MG63 (cell line): Measurements from ENCODE around the gene SAP25. TPM values are rescaled to one million over a fixed set of nuclear protein-coding genes. Genes with fewer than 3 reads are reported as not detected.
A peak's percentile ranks its signal among the peaks of the same experiment; 100 is the strongest.
"Not testable (repeated sequence)": the region's sequence is repeated elsewhere in the genome, so short reads cannot be mapped to it uniquely, and the experiment has no call there.

ENCODE experiments used
- DNase-seq: peaks from one replicate; pipeline ENCODE4 v3.0.0-alpha.2; 2020
- H3K27me3 ChIP-seq: fragments of 250-450 bp; sonication (Bioruptor Pico); 2 replicates; pipeline ENCODE4 v1.5.1; 2020; ENCODE audit warnings: mild to moderate bottlenecking, moderate library complexity
- H3K36me3 ChIP-seq: fragments of 250-450 bp; sonication (Bioruptor Pico); 2 replicates; pipeline ENCODE4 v1.5.1; 2020; ENCODE audit warnings: mild to moderate bottlenecking, moderate library complexity
- H3K4me3 ChIP-seq: fragments of 250-450 bp; sonication (Bioruptor Pico); 2 replicates; pipeline ENCODE4 v1.5.1; 2020; ENCODE audit warnings: mild to moderate bottlenecking, moderate library complexity
- H3K9me3 ChIP-seq: fragments of 250-450 bp; sonication (Bioruptor Pico); 2 replicates; pipeline ENCODE4 v1.5.1; 2020; ENCODE audit warnings: mild to moderate bottlenecking, moderate library complexity
- total RNA-seq: library from RNA; depleted of rRNA; stranded (reverse); fragments of >200 nt; shearing (Covaris generic); gene quantifications from 2 replicates; pipeline ENCODE4 v1.2.3, GENCODE V29; 2014; ENCODE audit warnings: low replicate concordance

SAP25 gene
- total RNA-seq, 1 experiment from 2014 or later, result not detected

DNA sequence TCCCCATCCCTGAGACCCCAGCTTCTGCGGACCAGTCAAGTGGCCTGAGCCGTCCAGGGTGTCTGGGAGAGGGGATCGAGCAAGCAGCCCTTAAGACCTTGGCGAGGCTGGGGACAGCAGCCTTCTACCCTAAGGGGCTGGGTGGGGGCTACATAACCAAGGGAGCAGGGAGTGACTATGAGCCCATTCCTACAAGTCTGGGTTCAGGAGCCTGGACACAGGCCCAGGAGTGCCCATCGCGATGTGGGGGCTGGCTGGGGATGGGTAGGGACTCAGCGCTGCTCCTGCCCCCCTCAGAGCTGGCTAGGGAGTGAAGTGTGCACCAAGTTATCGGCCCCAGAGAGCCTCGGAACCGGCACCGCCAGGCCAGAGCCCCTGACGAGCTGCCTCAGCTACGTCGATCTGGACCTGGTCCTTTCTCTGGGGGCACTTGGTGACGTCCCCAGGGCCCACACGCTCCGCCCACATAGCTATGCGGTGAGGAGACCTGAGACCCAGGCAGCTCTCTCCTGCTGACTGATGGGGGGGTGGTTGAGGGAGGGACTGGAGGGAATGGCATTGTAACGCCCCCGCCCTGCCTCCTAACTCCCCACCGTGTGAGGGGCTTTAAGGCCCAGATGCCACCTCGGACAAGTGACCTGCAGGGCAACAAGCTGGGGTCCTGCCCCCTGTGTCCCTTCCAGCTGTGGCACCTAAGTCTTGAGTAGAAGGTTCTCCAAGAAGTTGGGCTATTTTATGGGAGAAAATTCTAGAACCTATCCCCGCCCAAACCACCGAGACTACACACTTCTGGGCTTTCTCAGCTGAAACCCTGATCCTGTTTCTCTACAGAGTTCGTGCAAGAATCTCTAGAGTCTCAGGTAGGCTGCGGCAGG lies 2.5 kb downstream of the SAP25 start:
- Histone ChIP-seq H3K27me3 (no peaks in the 10 kb centered on the region), H3K9me3 (no peaks in the 10 kb centered on the region), H3K36me3 (no peaks in the 10 kb centered on the region), H3K4me3 (no peak overlapping the region)
- DNase-seq, result no peak

DNA sequence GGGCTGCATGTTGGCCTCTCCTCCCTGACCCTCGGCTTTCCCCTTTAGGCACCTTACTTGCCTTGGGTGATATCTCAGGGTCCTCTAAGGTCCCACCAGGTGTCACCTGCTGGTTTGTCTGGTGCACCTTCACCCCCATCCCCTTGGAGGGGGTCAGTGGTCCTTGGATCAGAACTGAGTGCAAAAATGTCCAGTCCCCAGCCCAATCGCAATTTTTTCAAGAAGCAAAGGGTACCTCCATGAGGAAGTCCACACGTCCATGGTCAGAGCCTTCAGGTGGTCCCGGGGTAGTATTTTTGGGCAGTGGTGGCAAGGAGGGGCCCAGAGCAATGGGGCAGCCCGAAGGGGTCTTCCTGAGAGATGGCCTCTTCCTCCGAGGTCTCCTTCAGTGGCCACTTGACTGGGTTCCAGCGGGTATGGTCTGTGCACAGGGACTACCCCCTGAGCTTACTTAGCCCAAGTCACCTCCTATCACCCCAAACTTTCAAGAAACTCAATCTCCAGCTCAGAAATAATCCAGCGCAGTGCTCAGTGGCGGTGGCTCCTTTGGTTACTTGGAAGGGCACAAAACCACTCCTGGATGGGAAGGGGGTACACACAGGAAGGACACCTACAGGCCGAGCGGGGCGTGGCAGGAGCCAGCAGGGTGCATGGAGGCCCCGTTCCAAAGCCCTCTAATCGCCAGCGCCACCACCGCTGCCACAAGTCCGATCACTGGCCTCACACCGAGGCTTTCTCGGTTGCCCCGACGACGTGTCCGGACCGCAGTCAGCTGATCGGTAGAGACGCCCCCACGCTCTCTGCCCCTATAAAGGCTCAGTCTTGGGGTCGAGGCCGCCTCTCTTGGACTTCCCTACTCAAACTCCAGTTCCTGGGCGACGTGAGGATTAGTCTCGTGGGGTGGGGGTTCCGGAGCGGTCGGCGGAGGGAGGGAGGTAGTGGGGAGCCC lies 4.5 kb downstream of the SAP25 start:
- Histone ChIP-seq H3K9me3 (no peaks in the 10 kb centered on the region), H3K27me3 (no peaks in the 10 kb centered on the region), H3K4me3 (no peak overlapping the region), H3K36me3 (no peaks in the 10 kb centered on the region)
- no peak for DNase-seq

DNA sequence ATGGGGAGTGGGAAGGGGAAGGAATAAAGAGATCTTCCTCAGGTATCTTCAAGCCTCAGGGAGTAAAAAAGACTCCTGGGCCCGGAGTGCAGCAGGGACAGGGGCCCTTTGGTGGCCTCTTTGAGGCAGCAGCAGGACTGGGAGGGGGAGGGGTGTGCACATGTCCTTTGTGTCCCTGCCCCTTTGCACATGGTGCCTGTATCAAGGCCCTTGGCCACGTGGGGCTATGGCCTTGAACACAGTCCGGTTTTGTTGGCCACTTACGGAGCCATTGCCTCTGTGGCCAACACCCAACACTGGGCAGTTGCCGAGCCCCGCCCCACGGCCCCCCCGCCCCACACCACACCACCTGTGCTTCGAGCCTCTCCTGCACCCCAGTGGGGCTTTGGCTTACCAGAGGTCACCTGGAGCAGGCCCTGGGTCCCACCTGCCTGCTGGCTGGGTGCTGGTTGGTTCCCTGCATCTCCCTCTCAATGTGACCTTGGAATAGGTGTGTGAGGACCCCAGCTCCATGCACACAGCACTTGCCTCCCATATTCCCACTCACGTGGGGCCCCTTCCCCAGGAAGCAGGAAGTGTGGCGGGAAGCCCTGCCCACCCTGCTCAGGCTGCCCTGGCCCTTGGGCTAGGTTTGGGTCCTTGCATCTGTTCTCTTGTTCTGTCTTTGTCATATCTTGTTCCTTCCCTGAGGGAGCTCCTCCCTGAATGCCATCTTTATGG lies 5.4 kb downstream of the SAP25 start:
- no peaks in the 10 kb centered on the region for H3K36me3 ChIP-seq
- no peak for DNase-seq
- no peaks in the 10 kb centered on the region for H3K27me3 ChIP-seq
- H3K9me3 ChIP-seq, result no peaks in the 10 kb centered on the region
- H3K4me3 ChIP-seq, result no peak overlapping the region

DNA sequence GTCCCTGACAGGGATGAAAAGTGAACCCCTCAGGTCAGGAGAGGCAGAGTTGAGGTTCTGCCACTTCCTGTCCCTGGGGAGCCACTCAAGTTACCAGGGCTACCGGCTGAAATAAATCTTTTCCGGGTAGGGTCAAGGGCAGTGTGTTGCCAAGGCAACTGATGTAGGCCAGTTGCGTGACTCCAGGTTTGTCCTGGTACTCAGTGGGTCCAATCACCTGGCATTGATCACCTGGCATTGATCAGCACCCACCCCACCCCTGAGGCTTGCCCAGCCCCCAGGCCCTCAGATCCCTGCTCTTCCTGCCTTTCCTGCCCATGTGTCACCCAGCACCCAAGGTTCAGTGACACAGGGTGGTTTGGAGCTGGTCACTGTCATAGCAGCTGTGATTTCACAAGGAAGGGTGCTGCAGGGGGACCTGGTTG lies 5.9 kb downstream of the SAP25 start:
- H3K9me3 ChIP-seq, result no peaks in the 10 kb centered on the region
- no peaks in the 10 kb centered on the region for H3K27me3 ChIP-seq
- H3K36me3 ChIP-seq, result no peaks in the 10 kb centered on the region
- DNase-seq, result no peak
- H3K4me3 ChIP-seq, result no peak overlapping the region

DNA sequence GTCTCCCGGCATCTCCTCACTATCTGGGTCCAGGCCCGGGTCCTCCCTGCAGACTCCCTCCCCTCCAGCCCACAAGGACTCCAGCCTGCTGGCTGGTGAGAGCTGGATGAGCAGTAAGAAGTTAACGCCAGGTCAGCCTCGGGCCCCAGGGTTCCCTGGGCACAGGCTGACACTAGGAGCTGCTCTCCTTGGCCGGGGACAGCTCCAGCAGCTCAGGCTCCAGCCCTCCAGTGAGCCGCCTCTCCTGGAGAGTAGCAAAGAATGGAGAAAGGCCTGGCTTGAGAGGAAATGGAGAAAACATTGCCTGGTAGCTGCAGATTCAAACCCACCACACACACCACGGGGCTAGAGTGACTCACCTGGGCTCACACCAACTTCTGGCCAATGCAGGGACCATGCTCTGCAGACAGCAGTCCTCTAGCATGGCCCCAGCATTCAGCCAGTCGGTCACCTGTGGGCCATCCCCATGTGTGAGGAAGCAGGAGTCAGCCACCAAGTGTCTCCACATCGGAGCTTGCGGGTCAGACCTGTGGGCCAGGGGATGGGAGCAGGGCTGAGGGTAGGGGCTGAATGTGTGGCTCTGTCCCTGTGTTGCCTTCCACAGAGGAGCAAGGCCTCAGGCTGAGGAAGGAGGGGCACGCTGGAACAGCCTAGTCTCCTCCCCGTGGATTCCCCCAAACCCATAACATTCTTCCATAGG lies 6.5 kb downstream of the SAP25 start:
- no peak for DNase-seq
- no peak overlapping the region for H3K4me3 ChIP-seq
- H3K9me3 ChIP-seq, result no peaks in the 10 kb centered on the region
- H3K36me3 ChIP-seq, result no peaks in the 10 kb centered on the region
- no peaks in the 10 kb centered on the region for H3K27me3 ChIP-seq

DNA sequence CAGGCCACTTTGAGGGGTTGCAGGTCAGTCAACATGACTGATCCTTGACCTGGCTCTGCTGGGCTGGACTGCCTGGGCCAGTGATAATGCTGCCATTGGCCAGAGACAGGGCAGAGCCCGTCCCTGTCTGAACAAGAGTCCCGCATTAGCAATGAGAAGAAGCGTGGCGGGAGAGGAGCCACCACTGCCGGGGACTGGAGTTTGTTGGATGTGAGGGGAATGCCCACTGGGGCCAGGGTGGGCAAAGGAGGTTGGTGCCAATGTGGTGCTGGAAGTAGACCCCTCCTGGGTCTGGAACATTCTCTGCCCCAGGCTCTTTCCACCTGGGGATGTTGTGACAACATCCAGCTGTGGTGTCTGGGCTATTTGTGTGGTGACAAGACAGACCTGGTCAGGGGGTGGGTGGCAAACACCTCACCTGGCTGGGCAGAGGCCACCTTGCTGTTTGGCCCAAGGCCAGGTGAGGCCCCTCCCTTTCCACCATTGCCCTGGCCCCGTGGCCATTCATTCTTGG lies 7.6 kb downstream of the SAP25 start:
- DNase-seq, result no peak
- no peaks in the 10 kb centered on the region for H3K36me3 ChIP-seq
- H3K4me3 ChIP-seq, result no peak overlapping the region
- H3K27me3 ChIP-seq, result no peaks in the 10 kb centered on the region
- no peaks in the 10 kb centered on the region for H3K9me3 ChIP-seq

DNA sequence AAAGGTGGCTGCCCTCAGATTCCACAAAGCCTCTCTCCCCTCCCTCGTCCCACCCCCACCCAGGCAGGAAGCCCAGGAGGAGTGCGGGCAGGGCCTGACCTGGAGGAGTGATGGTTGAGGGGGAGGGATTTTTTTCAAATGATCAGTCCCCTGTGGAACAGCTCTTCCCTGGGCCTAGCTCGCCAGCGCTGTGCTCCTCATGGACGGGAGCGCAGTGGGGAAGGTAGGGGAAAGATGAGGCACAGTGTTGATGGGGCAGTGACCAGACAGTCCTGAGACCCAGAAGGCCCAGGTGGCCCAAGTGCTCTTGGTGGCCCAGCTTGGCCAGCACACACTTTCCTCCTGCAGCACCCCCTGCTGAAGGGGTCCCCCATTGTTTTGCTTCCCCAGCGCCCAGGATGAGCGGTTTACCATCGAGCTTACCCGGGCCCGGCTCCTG lies 8.5 kb downstream of the SAP25 start:
- Histone ChIP-seq H3K27me3 (no peaks in the 10 kb centered on the region), H3K4me3 (no peak overlapping the region), H3K36me3 (no peaks in the 10 kb centered on the region), H3K9me3 (no peaks in the 10 kb centered on the region)
- DNase-seq, result no peak

DNA sequence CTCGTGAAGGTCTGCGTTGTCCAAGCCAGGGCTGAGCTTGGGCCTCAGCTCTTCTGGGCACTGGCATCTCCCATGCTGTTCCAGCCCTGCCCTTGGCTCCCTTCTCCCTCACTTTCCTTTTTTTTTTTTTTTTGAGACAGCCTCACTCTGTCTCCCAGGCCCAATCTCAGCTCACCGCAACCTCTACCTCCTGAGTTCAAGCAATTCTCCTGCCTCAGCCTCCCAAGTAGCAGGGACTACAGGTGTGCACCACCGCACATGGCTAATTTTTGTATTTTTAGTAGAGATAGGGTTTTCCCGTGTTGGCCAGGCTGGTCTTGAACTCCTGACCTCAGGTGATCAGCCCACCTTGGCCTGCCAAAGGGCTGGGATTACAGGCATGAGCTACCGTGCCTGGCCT lies 9.3 kb downstream of the SAP25 start:
- not testable (repeated sequence) for DNase-seq, H3K9me3 ChIP-seq, H3K4me3 ChIP-seq, H3K36me3 ChIP-seq, H3K27me3 ChIP-seq

DNA sequence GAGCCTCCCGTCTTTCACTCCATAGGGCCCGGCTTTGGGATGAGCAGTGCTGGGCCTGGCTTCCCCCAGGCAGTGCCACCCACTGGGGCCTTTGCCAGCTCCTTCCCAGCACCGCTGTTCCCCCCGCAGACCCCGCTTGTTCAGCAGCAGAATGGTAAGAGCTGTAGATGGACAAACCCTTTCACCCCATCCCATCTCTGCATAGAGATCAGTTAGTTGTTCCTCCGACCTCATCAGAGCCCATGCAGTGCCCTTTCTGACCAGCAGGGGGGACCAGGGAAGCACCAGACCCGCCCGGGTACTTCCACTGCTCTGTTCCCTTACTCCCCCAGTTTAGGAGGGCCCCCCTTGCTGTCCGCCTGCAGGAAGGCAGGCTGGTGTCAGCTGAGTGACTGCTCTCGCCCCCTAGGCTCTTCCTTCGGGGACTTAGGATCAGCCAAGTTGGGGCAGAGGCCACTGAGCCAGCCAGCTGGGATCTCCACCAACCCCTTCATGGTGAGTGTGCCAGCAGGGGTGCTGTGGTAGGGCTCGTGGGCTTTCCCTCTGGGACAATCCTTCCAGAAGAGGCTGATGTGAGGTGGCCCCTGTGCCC lies 9.8 kb downstream of the SAP25 start:
- no peaks in the 10 kb centered on the region for H3K36me3 ChIP-seq
- peak; percentile 41 for DNase-seq
- H3K4me3 ChIP-seq, result no peak overlapping the region
- H3K27me3 ChIP-seq, result no peaks in the 10 kb centered on the region
- no peaks in the 10 kb centered on the region for H3K9me3 ChIP-seq

DNA sequence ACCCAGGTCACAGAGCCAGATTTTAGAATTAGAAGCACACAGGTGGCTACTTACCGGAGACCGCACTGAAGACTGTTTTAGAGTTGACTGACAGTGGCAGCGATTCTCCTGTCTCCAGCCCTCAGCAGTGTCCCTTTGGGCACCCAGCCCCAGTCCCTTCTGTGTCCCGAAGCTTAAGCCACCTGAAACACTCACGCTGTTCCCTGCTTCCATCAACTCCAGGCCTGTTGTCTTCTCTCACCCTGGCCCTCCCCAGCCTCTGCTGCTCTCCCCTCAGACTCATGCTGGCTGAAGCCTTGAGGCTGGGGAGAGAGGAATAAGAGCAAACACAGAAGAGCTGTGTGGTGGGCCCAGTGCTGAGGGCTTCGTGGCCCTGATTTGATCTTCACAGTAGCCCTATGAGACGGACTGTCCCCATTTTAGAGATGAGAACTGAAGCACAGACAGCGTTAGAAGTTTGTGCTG lies 10.6 kb downstream of the SAP25 start:
- H3K36me3 ChIP-seq, result no peaks in the 10 kb centered on the region

DNA sequence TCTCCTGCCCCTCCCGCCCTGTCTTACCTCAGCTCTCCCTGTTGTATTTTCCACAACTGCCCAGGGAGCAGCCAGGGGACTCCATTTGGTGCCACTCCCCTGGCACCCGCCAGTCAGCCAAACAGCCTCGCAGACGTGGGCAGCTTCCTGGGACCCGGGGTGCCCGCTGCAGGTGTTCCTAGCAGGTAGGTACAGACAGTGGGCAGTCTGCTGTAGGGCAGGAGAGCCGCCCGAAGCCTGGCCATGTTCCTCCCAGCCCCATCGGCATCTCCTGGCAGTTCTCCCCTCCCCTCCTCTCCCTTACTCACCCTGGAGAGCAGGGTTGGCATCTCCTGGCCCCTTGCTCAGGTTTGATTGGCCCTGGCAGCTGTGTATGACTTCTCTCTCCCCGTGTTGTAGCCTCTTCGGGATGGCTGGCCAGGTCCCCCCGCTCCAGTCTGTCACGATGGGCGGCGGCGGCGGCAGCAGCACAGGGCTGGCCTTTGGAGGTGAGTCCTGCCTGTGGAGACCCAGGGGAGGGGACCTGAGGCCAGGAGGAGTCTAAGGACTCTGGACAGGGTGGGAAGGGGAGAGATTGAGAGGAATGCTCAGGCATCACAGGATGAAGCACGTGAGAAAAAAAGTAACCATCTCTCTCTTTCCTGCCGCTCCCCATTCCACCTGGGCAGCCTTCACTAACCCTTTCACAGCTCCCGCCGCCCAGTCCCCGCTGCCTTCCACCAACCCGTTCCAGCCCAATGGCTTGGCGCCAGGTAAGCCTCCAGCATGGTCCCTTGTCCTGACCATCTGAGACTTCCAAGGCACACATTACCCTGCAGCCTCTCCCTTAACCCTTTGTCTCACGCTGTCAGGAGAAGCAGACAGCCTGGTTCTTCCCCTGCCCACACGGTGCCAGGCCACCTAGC lies 11.3 kb downstream of the SAP25 start:
- Histone ChIP-seq H3K36me3 (no peaks in the 10 kb centered on the region), H3K27me3 (no peaks in the 10 kb centered on the region), H3K9me3 (no peaks in the 10 kb centered on the region), H3K4me3 (no peak overlapping the region)
- DNase-seq, result no peak

More for the DNA sequence above, 10.6 kb downstream of the SAP25 start:
- Histone ChIP-seq H3K9me3 (no peaks in the 10 kb centered on the region), H3K4me3 (no peak overlapping the region), H3K27me3 (no peaks in the 10 kb centered on the region)
- DNase-seq, result no peak

DNA sequence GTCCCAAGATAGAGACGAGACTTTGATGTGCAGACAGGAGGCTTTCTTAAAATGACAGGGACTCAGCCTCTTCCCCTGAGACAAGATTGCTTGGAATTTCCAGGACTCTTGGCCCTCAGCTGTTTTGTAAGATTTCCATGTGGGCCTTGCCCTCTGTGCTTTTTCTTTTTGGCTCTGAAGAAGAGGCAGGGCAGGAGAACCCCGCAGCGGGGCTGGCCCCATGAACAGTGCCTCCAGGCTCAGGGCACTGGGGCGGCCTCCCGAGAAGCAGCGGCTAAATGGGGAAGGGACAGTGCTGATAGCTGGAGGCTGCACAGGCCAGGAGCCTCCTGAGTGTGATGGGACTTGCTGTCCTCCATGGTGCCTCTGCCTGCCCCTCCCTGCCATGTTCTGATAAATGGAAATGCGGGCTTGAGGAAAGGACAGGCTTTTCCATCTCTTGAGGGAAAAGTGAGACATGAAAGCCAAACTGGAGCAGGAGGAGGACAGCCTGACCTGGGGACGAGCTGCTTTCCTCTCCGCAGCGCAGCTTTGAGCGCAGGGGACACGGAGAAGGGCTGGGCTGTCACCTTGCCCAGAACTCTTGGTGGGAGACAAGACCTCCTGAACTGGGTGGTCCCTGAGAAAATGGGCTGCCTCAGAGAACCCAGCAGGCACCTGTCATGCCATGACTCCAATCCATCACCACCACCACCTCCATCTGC lies 12.1 kb downstream of the SAP25 start:
- Histone ChIP-seq H3K36me3 (no peaks in the 10 kb centered on the region), H3K27me3 (no peaks in the 10 kb centered on the region), H3K4me3 (no peak overlapping the region), H3K9me3 (no peaks in the 10 kb centered on the region)
- no peak for DNase-seq

DNA sequence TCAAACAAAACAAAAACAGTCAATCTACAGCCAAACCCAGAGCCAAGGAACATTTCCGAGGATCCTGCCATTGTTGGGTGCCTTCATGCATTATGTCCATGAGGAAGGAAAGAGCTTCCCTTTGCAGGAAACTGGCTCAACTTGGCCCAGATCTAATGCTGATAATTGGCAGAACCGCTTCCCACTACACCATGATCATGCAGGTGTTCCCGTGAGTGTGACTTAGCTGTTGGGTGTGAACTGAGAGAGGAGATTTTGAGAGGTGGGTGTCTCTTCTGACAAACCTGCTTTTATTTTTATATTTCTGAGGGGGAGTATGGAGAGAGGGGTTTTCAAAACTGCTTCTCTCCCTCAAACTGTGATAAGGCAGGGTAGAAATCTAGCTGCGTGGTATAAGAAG lies 14.6 kb downstream of the SAP25 start:
- Histone ChIP-seq H3K9me3 (no peaks in the 10 kb centered on the region), H3K4me3 (no peak overlapping the region), H3K36me3 (no peaks in the 10 kb centered on the region), H3K27me3 (no peaks in the 10 kb centered on the region)
- no peak for DNase-seq

DNA sequence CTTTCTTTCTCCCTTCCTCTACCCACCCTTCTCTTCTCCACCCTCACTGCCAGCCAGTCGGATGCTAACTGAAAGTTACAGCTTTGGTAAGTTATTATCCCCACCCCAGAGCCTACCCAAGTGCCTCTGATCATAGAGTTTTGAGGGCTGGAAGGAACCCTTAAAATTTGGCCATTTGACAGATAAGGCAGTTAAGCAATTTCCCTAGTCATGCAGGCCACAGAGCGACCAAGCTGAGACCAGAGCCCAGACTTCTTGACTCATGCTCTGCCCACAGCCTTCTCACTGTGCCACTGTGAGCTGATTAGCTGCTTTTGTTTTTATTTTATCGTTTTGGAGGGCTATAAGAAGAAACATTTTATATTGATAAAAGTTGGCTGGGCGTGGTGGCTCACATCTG lies 17.2 kb downstream of the SAP25 start:
- Histone ChIP-seq H3K4me3 (no peak overlapping the region), H3K9me3 (no peaks in the 10 kb centered on the region), H3K36me3 (no peaks in the 10 kb centered on the region), H3K27me3 (no peaks in the 10 kb centered on the region)
- DNase-seq, result peak; percentile 33
